Endothelial cell of umbilical vein (primary cell): ENCODE measurements around the gene MAST4. TPM values are rescaled to one million over a fixed set of nuclear protein-coding genes. Genes with fewer than 3 reads are reported as not detected.

Experiments used
- BruUV-seq: library from RNA; stranded (reverse); fragments of 400-500 nt; replicated peaks from 2 replicates; lab custom pipeline; 2021; lab: Mats Ljungman, UMichigan
- CTCF ChIA-PET: fragments of 300-600, 350-600 bp; sonication (Branson Sonifier 250); formaldehyde crosslinking; loops from one replicate; lab custom pipeline; 2021; ENCODE audit warnings: antibody characterized with exemption, inconsistent platforms; lab: Charles Lee
- POLR2A ChIA-PET: fragments of 300-600, 350-600 bp; sonication (Branson Sonifier 250); formaldehyde crosslinking; loops from one replicate; lab custom pipeline; 2021; ENCODE audit warnings: antibody characterized with exemption, inconsistent platforms; lab: Charles Lee
- DNase-seq: peaks from one replicate; pipeline ENCODE4 v3.0.0-alpha.2; 2011; ENCODE audit warnings: low read depth, low spot score
- FAIRE-seq: peaks from 2 replicates; lab custom pipeline; 2011; peaks lifted over from hg19 to GRCh38; lab: Jason Lieb, UNC
- H2AFZ ChIP-seq: 2 replicates; pipeline ENCODE4 v1.6.0; 2012; ENCODE audit warnings: low read depth, low read length, control low read depth, inconsistent platforms
- H3K27ac ChIP-seq: 2 replicates; pipeline ENCODE4 v1.5.1; 2011; ENCODE audit warnings: low read depth, mild to moderate bottlenecking, control low read depth, low read length, moderate library complexity; ENCODE audit not compliant: insufficient read depth
- H3K27me3 ChIP-seq, 2 experiments: 2 replicates each; pipeline versions ENCODE4 v1.6.0 to v1.6.1; 2011; ENCODE audit warnings: low read length in 2 of 2, mixed read lengths in 1 of 2; ENCODE audit not compliant: control insufficient read depth in 2 of 2, insufficient read depth in 2 of 2
- H3K36me3 ChIP-seq, 2 experiments: 2 replicates in 1 of 2; 3 replicates in 1 of 2; pipeline ENCODE4 v1.5.1; 2011; ENCODE audit warnings: low read length in 2 of 2, mild to moderate bottlenecking in 1 of 2, moderate library complexity in 1 of 2; ENCODE audit not compliant: control insufficient read depth in 2 of 2, insufficient read depth in 2 of 2; ENCODE audit errors: extremely low read depth in 1 of 2
- H3K4me1 ChIP-seq: 3 replicates; pipeline ENCODE4 v1.5.1; 2011; ENCODE audit warnings: mild to moderate bottlenecking, low read length; ENCODE audit not compliant: control insufficient read depth, insufficient read depth; ENCODE audit errors: extremely low read depth
- H3K4me2 ChIP-seq: 2 replicates; pipeline ENCODE4 v1.6.1; 2011; ENCODE audit warnings: low read length, control low read depth, mixed read lengths; ENCODE audit not compliant: insufficient read depth
- H3K4me3 ChIP-seq, 3 experiments: fragments of 200-600 bp in 1 of 3; sonication (generic), shearing (Covaris generic) in 1 of 3; replicated peaks in 1 of 3; 2 replicates each; pipeline ENCODE4 v1.5.1; 2011 to 2016; ENCODE audit warnings: control low read depth in 3 of 3, low read length in 3 of 3, mild to moderate bottlenecking in 2 of 3, inconsistent platforms in 1 of 3, low read depth in 1 of 3, moderate library complexity in 1 of 3; ENCODE audit not compliant: insufficient read depth in 1 of 3
- H3K79me2 ChIP-seq: 2 replicates; pipeline ENCODE4 v1.6.0; 2012; ENCODE audit warnings: low read length, inconsistent platforms; ENCODE audit not compliant: control insufficient read depth, insufficient read depth
- H3K9ac ChIP-seq: replicated peaks from 2 replicates; pipeline ENCODE3; 2011; ENCODE audit warnings: low read length, control low read depth; ENCODE audit not compliant: insufficient read depth; ENCODE audit errors: extremely low read depth
- H3K9me1 ChIP-seq: replicated peaks from 3 replicates; pipeline ENCODE4 v1.6.0; 2011; ENCODE audit warnings: mild to moderate bottlenecking, low read length; ENCODE audit not compliant: control insufficient read depth, insufficient read depth; ENCODE audit errors: extremely low read depth
- H3K9me3 ChIP-seq: replicated peaks from 2 replicates; pipeline ENCODE4 v1.5.1; 2012; ENCODE audit warnings: low read length, inconsistent platforms; ENCODE audit not compliant: control insufficient read depth, insufficient read depth
- H4K20me1 ChIP-seq: replicated peaks from 2 replicates; pipeline ENCODE3; 2011; ENCODE audit warnings: mild to moderate bottlenecking, low read length; ENCODE audit not compliant: control insufficient read depth, insufficient read depth; ENCODE audit errors: extremely low read depth
- CTCF ChIP-seq, 2 donors: IDR thresholded peaks; 1 replicate in 1 of 2; 2 replicates in 1 of 2; pipeline ENCODE4 v1.5.1; 2011; ENCODE audit warnings: low read length in 2 of 2, mild to moderate bottlenecking in 2 of 2, moderate library complexity in 2 of 2, control low read depth in 1 of 2, inconsistent platforms in 1 of 2, low read depth in 1 of 2; ENCODE audit not compliant: insufficient read depth in 1 of 2; ENCODE audit errors: extremely low read depth in 1 of 2
- EZH2 ChIP-seq: IDR thresholded peaks from 2 replicates; pipeline ENCODE4 v1.6.1; 2012; ENCODE audit warnings: borderline replicate concordance, low read depth, mild to moderate bottlenecking, moderate library complexity, low read length, inconsistent platforms; ENCODE audit not compliant: severe bottlenecking
- FOS ChIP-seq: IDR thresholded peaks from 2 replicates; pipeline ENCODE4 v1.6.1; 2011; ENCODE audit warnings: mild to moderate bottlenecking, low read length, moderate library complexity, borderline replicate concordance; ENCODE audit not compliant: insufficient read depth
- GATA2 ChIP-seq: IDR thresholded peaks from 2 replicates; pipeline ENCODE4 v1.7.0; 2011; ENCODE audit warnings: low read depth, mild to moderate bottlenecking, moderate library complexity, mixed read lengths, low read length; ENCODE audit not compliant: insufficient read length, insufficient read depth
- JUN ChIP-seq: IDR thresholded peaks from 2 replicates; pipeline ENCODE4 v1.6.1; 2011; ENCODE audit warnings: borderline replicate concordance, low read depth; ENCODE audit not compliant: insufficient read length, insufficient read depth
- MAX ChIP-seq: IDR thresholded peaks from 2 replicates; pipeline ENCODE4 v1.6.1; 2011; ENCODE audit not compliant: insufficient read depth, insufficient read length
- MYC ChIP-seq: IDR thresholded peaks from one replicate; pipeline ENCODE4 v1.6.1; 2011; ENCODE audit warnings: mild to moderate bottlenecking, low read depth, low read length
- POLR2A ChIP-seq: IDR thresholded peaks from 2 replicates; pipeline ENCODE4 v1.6.1; 2012; ENCODE audit warnings: low read depth, mild to moderate bottlenecking, control low read depth, low read length
- POLR2AphosphoS5 ChIP-seq: IDR thresholded peaks from 2 replicates; pipeline ENCODE4 v1.6.1; 2012; ENCODE audit warnings: low read depth, mild to moderate bottlenecking, control low read depth, low read length, moderate library complexity; ENCODE audit not compliant: insufficient read depth
- dilution Hi-C: fragments of 300-500 bp; cut with MboI; formaldehyde crosslinking; loops from one replicate; pipeline ENCODE4 v1.15.0; 2019; ENCODE audit warnings: low sequenced_read_pairs; ENCODE audit not compliant: extremely low pct_ligation_motif_present
- intact Hi-C: fragments of 100-400 bp; cut with micrococcal nuclease; formaldehyde crosslinking; loops from one replicate; pipeline ENCODE4 v1.10.0; 2022
- polyA plus RNA-seq, 4 experiments: library from polyadenylated mRNA; depleted of rRNA in 3 of 4; stranded (reverse) in 3 of 4; unstranded in 1 of 4; fragments of >200 nt; gene quantifications; 2 replicates each; pipeline versions ENCODE4 v1.2.1 to v1.2.3, GENCODE V29; 2011 to 2012; ENCODE audit warnings: missing spikeins in 1 of 4
- total RNA-seq: library from RNA; stranded (reverse); gene quantifications from 2 replicates; pipeline ENCODE4 v1.2.3, GENCODE V29; 2021

The MAST4 gene
- total and polyA plus RNA-seq, 2 donors (not counting 3 experiments of a cell fraction or from before 2014, with no cell fraction given), result 40.2 to 116 TPM

GRCh38 chr5:66903709-66904108 lies 307.5 kb downstream of the MAST4 start:
- DNase-seq, result no peak
- H3K4me2 ChIP-seq, result no peak overlapping the region
- POLR2A ChIA-PET, result no interaction called here
- FAIRE-seq, result no peak
- no peak overlapping the region for H3K4me3 ChIP-seq
- BruUV-seq, result no TSS peak
- no peaks in the 10 kb centered on the region for H3K9me3 ChIP-seq
- intact Hi-C loops (no loop called here), dilution Hi-C loops (no loop called here)
- TF ChIP-seq MAX, result no peak
- TF ChIP-seq MYC, result no peak
- H3K9me1 ChIP-seq, result no peaks in the 10 kb centered on the region
- H3K27ac ChIP-seq, result no peak overlapping the region
- peaks cover 0 to 2% of the 10 kb centered on the region in 2 experiments for H3K36me3 ChIP-seq
- no peaks in the 10 kb centered on the region for H3K79me2 ChIP-seq
- CTCF ChIA-PET, result no interaction called here
- no peak overlapping the region for H2AFZ ChIP-seq
- no peak overlapping the region for H3K9ac ChIP-seq
- H4K20me1 ChIP-seq, result peaks cover 3% of the 10 kb centered on the region
- H3K27me3 ChIP-seq, result no peaks in the 10 kb centered on the region
- no peaks in the 10 kb centered on the region for H3K4me1 ChIP-seq

GRCh38 chr5:66904189-66904588 lies 308.0 kb downstream of the MAST4 start:
- Histone ChIP-seq H3K27me3 (no peaks in the 10 kb centered on the region), H4K20me1 (peaks cover 3% of the 10 kb centered on the region), H3K4me2 (no peak overlapping the region), H3K9me1 (no peaks in the 10 kb centered on the region), H3K27ac (no peak overlapping the region), H3K9ac (no peak overlapping the region), H3K79me2 (no peaks in the 10 kb centered on the region), H3K9me3 (no peaks in the 10 kb centered on the region), H3K36me3 (peaks cover 0 to 2% of the 10 kb centered on the region in 2 experiments), H3K4me1 (no peaks in the 10 kb centered on the region), H2AFZ (no peak overlapping the region), H3K4me3 (no peak overlapping the region)
- POLR2A ChIA-PET, result no interaction called here
- DNase-seq (no peak), FAIRE-seq (no peak)
- dilution Hi-C loops (no loop called here), intact Hi-C loops (no loop called here)
- BruUV-seq, result no TSS peak
- TF ChIP-seq POLR2AphosphoS5, result no peak
- no peak for TF ChIP-seq EZH2
- no peak for TF ChIP-seq POLR2A
- no peak for TF ChIP-seq MAX
- TF ChIP-seq MYC, result no peak
- no peak for TF ChIP-seq JUN
- TF ChIP-seq CTCF (IDR thresholded peaks at IDR 0.05; ENCODE audit: extremely low read depth in 1 of 2, insufficient read depth in 1 of 2, low read depth in 1 of 2, low read length in 2 of 2), result no peak
- TF ChIP-seq FOS, result no peak
- no peak for TF ChIP-seq GATA2
- CTCF ChIA-PET, result no interaction called here
